Measurements from ENCODE around the gene POSTN. TPM values are rescaled to one million over a fixed set of nuclear protein-coding genes. Genes with fewer than 3 reads are reported as not detected.

Gene POSTN
- polyA plus RNA-seq, 1 donor (not counting 4 experiments of a cell fraction or from before 2014, with no cell fraction given) = 13.4 TPM

DNA sequence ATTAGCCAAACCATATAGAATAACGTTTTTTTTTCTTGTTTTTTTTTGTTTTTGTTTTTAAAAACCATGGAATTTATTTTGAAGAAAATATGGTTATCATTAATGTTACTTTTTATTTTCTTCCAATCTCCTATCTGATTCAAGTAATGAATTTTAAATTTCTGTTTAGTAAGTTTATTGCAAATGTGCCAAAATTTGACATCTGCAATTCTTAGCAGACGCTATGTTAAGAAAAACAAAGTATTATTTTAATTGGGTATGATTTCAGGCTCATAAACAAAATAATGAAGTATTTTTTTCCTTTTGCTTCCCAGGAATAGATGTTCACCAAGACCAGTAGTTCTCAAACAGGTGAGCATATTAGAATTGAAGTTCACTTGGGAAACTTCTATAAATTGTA is 63.1 kb downstream of the POSTN start:
- Histone ChIP-seq H3K79me2 (ENCODE audit: control insufficient read depth, insufficient read depth, low read length) (no peaks in the 10 kb centered on the region), H3K9me3 (ENCODE audit: control insufficient read depth, low read depth, low read length) (peaks cover 5% of the 10 kb centered on the region), H3K4me2 (ENCODE audit: control insufficient read depth, extremely low read depth, insufficient read depth, low read depth, low read length) (no peak overlapping the region), H4K20me1 (ENCODE audit: control insufficient read depth, extremely low read depth, insufficient read depth, low read length) (no peaks in the 10 kb centered on the region), H3K27me3 (ENCODE audit: control insufficient read depth, extremely low read depth, insufficient read depth, low read length) (no peaks in the 10 kb centered on the region), H3K4me3 (ENCODE audit: control insufficient read depth in 2 of 3, extremely low read depth in 1 of 3, insufficient read depth in 2 of 3, low read depth in 1 of 3, low read length in 3 of 3) (no peak overlapping the region), H2AFZ (ENCODE audit: control insufficient read depth, low read length) (no peak overlapping the region), H3K27ac (ENCODE audit: control insufficient read depth, insufficient read depth, low read length) (no peak overlapping the region), H3K9me1 (ENCODE audit: control insufficient read depth, extremely low read depth, insufficient read depth, low read length) (no peaks in the 10 kb centered on the region), H3K36me3 (ENCODE audit: control insufficient read depth in 2 of 2, extremely low read depth in 1 of 2, insufficient read depth in 2 of 2, low read length in 2 of 2) (no peaks in the 10 kb centered on the region), H3K9ac (ENCODE audit: control insufficient read depth, extremely low read depth, insufficient read depth, low read length) (no peak overlapping the region), H3K4me1 (ENCODE audit: control insufficient read depth, extremely low read depth, insufficient read depth, low read length) (peaks cover 2% of the 10 kb centered on the region)
- TF ChIP-seq EZH2 (IDR thresholded peaks at IDR 0.05; ENCODE audit: low read length) = no peak
- TF ChIP-seq, protein P1, sequence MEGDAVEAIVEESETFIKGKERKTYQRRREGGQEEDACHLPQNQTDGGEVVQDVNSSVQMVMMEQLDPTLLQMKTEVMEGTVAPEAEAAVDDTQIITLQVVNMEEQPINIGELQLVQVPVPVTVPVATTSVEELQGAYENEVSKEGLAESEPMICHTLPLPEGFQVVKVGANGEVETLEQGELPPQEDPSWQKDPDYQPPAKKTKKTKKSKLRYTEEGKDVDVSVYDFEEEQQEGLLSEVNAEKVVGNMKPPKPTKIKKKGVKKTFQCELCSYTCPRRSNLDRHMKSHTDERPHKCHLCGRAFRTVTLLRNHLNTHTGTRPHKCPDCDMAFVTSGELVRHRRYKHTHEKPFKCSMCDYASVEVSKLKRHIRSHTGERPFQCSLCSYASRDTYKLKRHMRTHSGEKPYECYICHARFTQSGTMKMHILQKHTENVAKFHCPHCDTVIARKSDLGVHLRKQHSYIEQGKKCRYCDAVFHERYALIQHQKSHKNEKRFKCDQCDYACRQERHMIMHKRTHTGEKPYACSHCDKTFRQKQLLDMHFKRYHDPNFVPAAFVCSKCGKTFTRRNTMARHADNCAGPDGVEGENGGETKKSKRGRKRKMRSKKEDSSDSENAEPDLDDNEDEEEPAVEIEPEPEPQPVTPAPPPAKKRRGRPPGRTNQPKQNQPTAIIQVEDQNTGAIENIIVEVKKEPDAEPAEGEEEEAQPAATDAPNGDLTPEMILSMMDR (optimal IDR thresholded peaks at IDR 0.05 in 1 of 3, IDR thresholded peaks at IDR 0.05 in 1 of 3, conservative IDR thresholded peaks at IDR 0.05 in 1 of 3; ENCODE audit: extremely low read depth in 1 of 3, insufficient read depth in 2 of 3, low read length in 3 of 3) = no peak
- dilution Hi-C loops (cut with MboI; ENCODE audit: extremely low pct_ligation_motif_present, low sequenced_read_pairs) = no loop called here
- FAIRE-seq (no peak), DNase-seq (ENCODE audit: low read depth, low spot score) (no peak)

GRCh38 chr13:37534676-37535075 is 63.9 kb downstream of the POSTN start:
- Histone ChIP-seq H3K9me3 (ENCODE audit: control insufficient read depth, low read depth, low read length) (peaks cover 5% of the 10 kb centered on the region), H2AFZ (ENCODE audit: control insufficient read depth, low read length) (no peak overlapping the region), H3K36me3 (ENCODE audit: control insufficient read depth in 2 of 2, extremely low read depth in 1 of 2, insufficient read depth in 2 of 2, low read length in 2 of 2) (no peaks in the 10 kb centered on the region), H3K9ac (ENCODE audit: control insufficient read depth, extremely low read depth, insufficient read depth, low read length) (no peak overlapping the region), H3K27ac (ENCODE audit: control insufficient read depth, insufficient read depth, low read length) (no peak overlapping the region), H3K79me2 (ENCODE audit: control insufficient read depth, insufficient read depth, low read length) (no peaks in the 10 kb centered on the region), H3K27me3 (ENCODE audit: control insufficient read depth, extremely low read depth, insufficient read depth, low read length) (no peaks in the 10 kb centered on the region), H3K4me3 (ENCODE audit: control insufficient read depth in 2 of 3, extremely low read depth in 1 of 3, insufficient read depth in 2 of 3, low read depth in 1 of 3, low read length in 3 of 3) (no peak overlapping the region), H4K20me1 (ENCODE audit: control insufficient read depth, extremely low read depth, insufficient read depth, low read length) (no peaks in the 10 kb centered on the region), H3K4me2 (ENCODE audit: control insufficient read depth, extremely low read depth, insufficient read depth, low read depth, low read length) (no peak overlapping the region), H3K4me1 (ENCODE audit: control insufficient read depth, extremely low read depth, insufficient read depth, low read length) (no peaks in the 10 kb centered on the region), H3K9me1 (ENCODE audit: control insufficient read depth, extremely low read depth, insufficient read depth, low read length) (no peaks in the 10 kb centered on the region)
- TF ChIP-seq EZH2 (IDR thresholded peaks at IDR 0.05; ENCODE audit: low read length) = no peak
- TF ChIP-seq, protein P1 (optimal IDR thresholded peaks at IDR 0.05 in 1 of 3, IDR thresholded peaks at IDR 0.05 in 1 of 3, conservative IDR thresholded peaks at IDR 0.05 in 1 of 3; ENCODE audit: extremely low read depth in 1 of 3, insufficient read depth in 2 of 3, low read length in 3 of 3) = no peak
- dilution Hi-C loops (cut with MboI; ENCODE audit: extremely low pct_ligation_motif_present, low sequenced_read_pairs) = no loop called here
- DNase-seq (ENCODE audit: low read depth, low spot score) (no peak), FAIRE-seq (no peak)

All from keratinocyte (primary cell).